IPS-18a (cell line): ENCODE results near the gene CARMIL3.

Experiments used
- H3K27ac ChIP-seq: one replicate; pipeline ENCODE4 v1.5.1; 2013; ENCODE audit warnings: low read length
- H3K27me3 ChIP-seq: one replicate; pipeline ENCODE4 v1.6.1; 2013; ENCODE audit warnings: mild to moderate bottlenecking, low read length; ENCODE audit not compliant: control insufficient read depth, insufficient read depth
- H3K36me3 ChIP-seq: one replicate; pipeline ENCODE4 v1.6.1; 2013; ENCODE audit warnings: low read depth, low read length; ENCODE audit not compliant: control insufficient read depth
- H3K4me1 ChIP-seq: one replicate; pipeline ENCODE4 v1.6.1; 2013; ENCODE audit warnings: low read depth, low read length; ENCODE audit not compliant: control insufficient read depth
- H3K4me3 ChIP-seq: one replicate; pipeline ENCODE4 v1.5.1; 2013; ENCODE audit warnings: low read length
- H3K9ac ChIP-seq: one replicate; pipeline ENCODE4 v1.6.1; 2013; ENCODE audit warnings: mild to moderate bottlenecking, low read length, moderate library complexity
- H3K9me3 ChIP-seq: one replicate; pipeline ENCODE4 v1.6.1; 2013; ENCODE audit warnings: low read depth, low read length; ENCODE audit not compliant: control insufficient read depth

Gene CARMIL3

DNA sequence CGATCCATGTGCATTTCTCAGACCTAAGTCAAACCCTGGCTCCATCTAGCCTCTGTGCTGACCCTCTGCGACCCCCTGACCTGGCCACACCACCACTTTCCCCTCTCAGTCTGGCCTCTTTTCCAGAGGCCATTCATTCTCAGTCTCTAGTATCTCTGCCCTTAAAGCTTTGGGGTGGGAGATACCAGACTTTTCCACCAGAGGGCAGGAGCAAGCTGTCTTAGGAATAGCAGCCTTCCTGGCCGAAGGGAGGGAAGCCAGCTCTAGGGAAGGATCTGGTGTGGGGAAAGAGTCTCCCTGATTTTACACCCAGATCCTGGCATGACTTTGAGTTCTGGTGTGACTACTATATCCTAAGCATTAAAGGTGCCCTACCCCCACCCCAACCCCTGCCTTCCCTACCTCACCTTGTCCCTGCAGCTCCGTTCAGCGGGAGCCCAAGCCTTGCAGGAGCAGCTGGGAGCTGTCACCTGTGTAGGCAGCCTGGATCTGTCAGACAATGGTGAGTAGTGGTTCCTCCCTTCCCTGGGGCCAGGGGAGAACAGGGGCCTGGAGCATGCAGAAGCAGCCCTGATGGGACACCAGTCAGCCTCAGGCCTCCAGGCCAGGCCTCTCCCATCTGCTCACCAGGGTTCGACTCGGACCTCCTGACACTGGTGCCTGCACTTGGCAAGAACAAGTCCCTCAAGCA lies 6.6 kb downstream of the CARMIL3 start:
- no peaks in the 10 kb centered on the region for H3K36me3 ChIP-seq
- H3K27ac ChIP-seq: no peak overlapping the region
- no peaks in the 10 kb centered on the region for H3K4me1 ChIP-seq
- no peaks in the 10 kb centered on the region for H3K27me3 ChIP-seq
- H3K9me3 ChIP-seq: no peaks in the 10 kb centered on the region
- no peak overlapping the region for H3K9ac ChIP-seq
- H3K4me3 ChIP-seq: no peak overlapping the region

GRCh38 chr14:24058951-24059475 lies 7.2 kb downstream of the CARMIL3 start:
- Histone ChIP-seq H3K4me3 (no peak overlapping the region), H3K27me3 (no peaks in the 10 kb centered on the region), H3K36me3 (no peaks in the 10 kb centered on the region), H3K27ac (no peak overlapping the region), H3K9ac (no peak overlapping the region), H3K9me3 (no peaks in the 10 kb centered on the region), H3K4me1 (no peaks in the 10 kb centered on the region)

- Histone ChIP-seq H3K9me3 (no peaks in the 10 kb centered on the region), H3K4me3 (no peak overlapping the region), H3K36me3 (no peaks in the 10 kb centered on the region), H3K27ac (no peak overlapping the region), H3K9ac (no peak overlapping the region), H3K4me1 (no peaks in the 10 kb centered on the region), H3K27me3 (no peaks in the 10 kb centered on the region)
Observed at GRCh38 chr14:24059841-24060388, 8.1 kb downstream of the CARMIL3 start.

GRCh38 chr14:24060443-24060842 lies 8.6 kb downstream of the CARMIL3 start:
- H3K9ac ChIP-seq: no peak overlapping the region
- no peaks in the 10 kb centered on the region for H3K27me3 ChIP-seq
- H3K4me1 ChIP-seq: no peaks in the 10 kb centered on the region
- no peak overlapping the region for H3K27ac ChIP-seq
- H3K9me3 ChIP-seq: no peaks in the 10 kb centered on the region
- H3K36me3 ChIP-seq: no peaks in the 10 kb centered on the region
- no peak overlapping the region for H3K4me3 ChIP-seq

- Histone ChIP-seq H3K36me3 (no peaks in the 10 kb centered on the region), H3K27ac (no peak overlapping the region), H3K4me3 (no peak overlapping the region), H3K9ac (no peak overlapping the region), H3K9me3 (no peaks in the 10 kb centered on the region), H3K4me1 (no peaks in the 10 kb centered on the region), H3K27me3 (no peaks in the 10 kb centered on the region)
Observed at GRCh38 chr14:24060984-24061913, 9.4 kb downstream of the CARMIL3 start.

DNA sequence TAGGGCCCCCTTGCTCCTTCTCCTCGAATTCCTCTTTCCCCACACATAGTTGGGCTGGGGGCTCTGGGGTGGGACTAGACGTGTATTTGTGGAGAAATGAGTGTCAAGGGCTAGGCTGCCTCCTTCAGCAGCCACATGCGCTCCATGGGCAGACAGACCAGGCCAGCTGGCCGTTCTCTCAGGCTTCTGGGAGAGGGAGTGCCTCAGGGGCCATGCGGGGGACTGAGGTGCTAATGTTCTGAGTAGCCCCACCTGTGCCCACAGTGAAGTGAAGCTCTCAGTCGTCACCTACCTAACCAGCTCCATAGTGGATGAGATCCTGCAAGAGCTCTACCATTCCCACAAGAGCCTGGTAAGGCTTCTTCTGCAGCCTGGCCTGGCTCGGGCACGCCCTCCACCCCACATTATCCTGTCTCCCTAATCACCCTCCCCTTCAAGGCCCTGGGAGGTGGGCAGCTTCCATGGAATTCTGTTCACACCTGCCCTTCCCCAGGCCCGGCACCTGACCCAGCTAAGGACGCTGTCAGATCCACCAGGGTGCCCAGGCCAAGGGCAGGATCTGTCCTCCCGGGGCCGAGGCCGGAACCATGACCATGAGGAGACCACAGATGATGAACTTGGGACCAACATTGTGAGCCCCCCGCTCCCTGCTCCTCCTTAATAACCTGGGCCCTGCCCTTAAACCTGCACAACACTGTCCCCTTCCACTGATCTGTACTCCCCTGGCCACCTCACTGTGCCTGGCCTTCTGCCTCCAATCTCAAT lies 10.6 kb downstream of the CARMIL3 start:
- Histone ChIP-seq H3K9ac (no peak overlapping the region), H3K9me3 (no peaks in the 10 kb centered on the region), H3K27me3 (no peaks in the 10 kb centered on the region), H3K4me1 (no peaks in the 10 kb centered on the region), H3K36me3 (no peaks in the 10 kb centered on the region), H3K4me3 (no peak overlapping the region), H3K27ac (no peak overlapping the region)

- no peak overlapping the region for H3K9ac ChIP-seq
- no peaks in the 10 kb centered on the region for H3K27me3 ChIP-seq
- no peak overlapping the region for H3K27ac ChIP-seq
- no peaks in the 10 kb centered on the region for H3K4me1 ChIP-seq
- no peak overlapping the region for H3K4me3 ChIP-seq
- H3K9me3 ChIP-seq: no peaks in the 10 kb centered on the region
- H3K36me3 ChIP-seq: no peaks in the 10 kb centered on the region
Observed at GRCh38 chr14:24063263-24063836, 11.5 kb downstream of the CARMIL3 start.

GRCh38 chr14:24064091-24064795 lies 12.4 kb downstream of the CARMIL3 start:
- no peak overlapping the region for H3K27ac ChIP-seq

DNA sequence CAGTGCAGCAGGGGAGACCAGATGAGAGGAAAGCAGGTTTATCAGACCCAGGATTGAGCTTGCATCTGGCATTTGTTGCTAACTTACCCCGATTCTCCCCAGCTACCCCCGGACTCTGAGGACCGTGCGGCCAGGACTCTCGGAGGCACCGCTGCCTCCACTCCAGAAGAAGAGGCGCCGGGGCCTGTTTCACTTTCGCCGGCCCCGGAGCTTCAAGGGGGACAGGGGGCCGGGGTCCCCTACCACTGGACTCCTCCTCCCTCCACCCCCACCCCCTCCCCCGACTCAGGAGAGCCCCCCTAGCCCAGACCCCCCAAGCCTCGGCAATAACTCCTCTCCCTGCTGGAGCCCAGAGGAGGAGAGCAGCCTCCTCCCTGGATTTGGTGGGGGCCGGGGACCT lies 13.0 kb downstream of the CARMIL3 start:
- H3K36me3 ChIP-seq: no peaks in the 10 kb centered on the region
- no peak overlapping the region for H3K27ac ChIP-seq
- no peaks in the 10 kb centered on the region for H3K27me3 ChIP-seq
- H3K4me1 ChIP-seq: no peaks in the 10 kb centered on the region
- H3K9ac ChIP-seq: no peak overlapping the region
- H3K4me3 ChIP-seq: no peak overlapping the region
- no peaks in the 10 kb centered on the region for H3K9me3 ChIP-seq

More at GRCh38 chr14:24064091-24064795, 12.4 kb downstream of the CARMIL3 start:
- Histone ChIP-seq H3K4me3 (no peak overlapping the region), H3K9me3 (no peaks in the 10 kb centered on the region), H3K9ac (no peak overlapping the region), H3K27me3 (no peaks in the 10 kb centered on the region), H3K36me3 (no peaks in the 10 kb centered on the region), H3K4me1 (no peaks in the 10 kb centered on the region)

GRCh38 chr14:24065408-24065807 lies 13.6 kb downstream of the CARMIL3 start:
- no peaks in the 10 kb centered on the region for H3K36me3 ChIP-seq
- no peak overlapping the region for H3K4me3 ChIP-seq
- H3K27ac ChIP-seq: no peak overlapping the region
- H3K9ac ChIP-seq: no peak overlapping the region
- H3K27me3 ChIP-seq: no peaks in the 10 kb centered on the region
- no peaks in the 10 kb centered on the region for H3K9me3 ChIP-seq
- H3K4me1 ChIP-seq: no peaks in the 10 kb centered on the region
